Eye (tissue), 1 donor: ENCODE measurements around the gene AP2A2.
"Not testable (repeated sequence)": the region's sequence is repeated elsewhere in the genome, so short reads cannot be mapped to it uniquely, and the experiment has no call there.

Experiments
- DNase-seq: peaks from one replicate; pipeline ENCODE4 v3.0.0-alpha.2; 2015

The AP2A2 gene

DNA sequence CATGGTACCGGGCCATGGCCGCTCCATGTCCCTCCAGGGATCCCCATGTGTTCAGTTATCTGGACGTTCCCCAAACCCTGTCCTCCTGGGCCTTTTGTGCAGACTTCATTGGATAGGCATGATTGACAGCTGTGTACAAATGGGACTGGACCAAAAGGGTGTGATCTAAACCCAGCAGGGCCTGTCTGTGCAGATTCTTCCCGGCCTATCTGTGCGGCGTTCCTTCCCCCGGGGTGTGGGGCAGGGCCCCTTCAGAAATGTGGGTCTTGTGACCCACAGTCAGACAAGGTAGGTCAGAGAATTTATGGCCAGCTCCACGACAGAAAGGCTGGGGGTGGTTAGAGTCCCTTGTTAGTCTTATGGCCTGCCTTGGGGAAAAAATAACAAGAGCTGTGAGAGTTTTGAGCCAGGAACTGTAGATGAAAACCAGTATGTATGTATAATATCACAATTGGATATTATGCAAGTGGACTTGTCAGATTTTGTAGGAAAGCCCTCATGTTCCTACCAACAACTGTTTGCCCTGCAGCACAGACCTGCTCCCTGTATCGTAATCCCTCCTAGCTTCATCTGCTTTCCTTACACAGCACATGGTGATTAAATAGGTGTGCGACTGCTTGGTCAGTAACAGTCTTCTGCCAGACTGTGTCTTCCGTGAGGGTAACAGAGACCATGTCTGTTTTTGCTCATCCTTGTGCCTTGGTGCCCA, 31.7 kb downstream of the AP2A2 start:
- DNase-seq = no peak

- DNase-seq = no peak
These were observed 32.4 kb downstream of the AP2A2 start for GRCh38 chr11:958101-958500.

GRCh38 chr11:959027-959426, 33.4 kb downstream of the AP2A2 start:
- no peak for DNase-seq

DNA sequence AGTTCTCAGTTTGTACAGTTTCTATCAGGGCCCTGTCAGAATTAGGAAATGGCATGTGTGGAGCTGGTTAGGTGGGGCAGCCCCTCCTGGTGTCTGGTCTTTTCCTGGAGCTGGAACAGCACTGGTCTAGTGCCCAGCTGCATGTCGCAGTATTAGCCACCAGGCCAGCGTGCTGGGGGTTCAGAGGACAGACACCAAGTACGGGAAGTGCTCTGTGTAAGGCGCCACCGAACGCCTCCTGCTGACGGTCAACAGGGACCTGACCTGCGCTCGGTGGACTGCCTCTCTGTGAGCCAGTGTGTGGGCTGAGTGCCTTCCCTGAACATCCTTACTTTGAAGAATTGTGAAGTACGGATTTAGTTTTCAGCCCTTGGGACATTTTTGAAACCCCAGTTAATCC, 33.9 kb downstream of the AP2A2 start:
- DNase-seq = no peak

GRCh38 chr11:961310-961920, 35.7 kb downstream of the AP2A2 start:
- DNase-seq = not testable (repeated sequence)

GRCh38 chr11:961921-962320, 36.3 kb downstream of the AP2A2 start:
- DNase-seq = no peak

GRCh38 chr11:962688-963087, 37.0 kb downstream of the AP2A2 start:
- no peak for DNase-seq

- DNase-seq = no peak
These were observed 38.2 kb downstream of the AP2A2 start for GRCh38 chr11:963852-964251.

- DNase-seq = no peak
These were observed 39.6 kb downstream of the AP2A2 start for GRCh38 chr11:965206-965775.

DNA sequence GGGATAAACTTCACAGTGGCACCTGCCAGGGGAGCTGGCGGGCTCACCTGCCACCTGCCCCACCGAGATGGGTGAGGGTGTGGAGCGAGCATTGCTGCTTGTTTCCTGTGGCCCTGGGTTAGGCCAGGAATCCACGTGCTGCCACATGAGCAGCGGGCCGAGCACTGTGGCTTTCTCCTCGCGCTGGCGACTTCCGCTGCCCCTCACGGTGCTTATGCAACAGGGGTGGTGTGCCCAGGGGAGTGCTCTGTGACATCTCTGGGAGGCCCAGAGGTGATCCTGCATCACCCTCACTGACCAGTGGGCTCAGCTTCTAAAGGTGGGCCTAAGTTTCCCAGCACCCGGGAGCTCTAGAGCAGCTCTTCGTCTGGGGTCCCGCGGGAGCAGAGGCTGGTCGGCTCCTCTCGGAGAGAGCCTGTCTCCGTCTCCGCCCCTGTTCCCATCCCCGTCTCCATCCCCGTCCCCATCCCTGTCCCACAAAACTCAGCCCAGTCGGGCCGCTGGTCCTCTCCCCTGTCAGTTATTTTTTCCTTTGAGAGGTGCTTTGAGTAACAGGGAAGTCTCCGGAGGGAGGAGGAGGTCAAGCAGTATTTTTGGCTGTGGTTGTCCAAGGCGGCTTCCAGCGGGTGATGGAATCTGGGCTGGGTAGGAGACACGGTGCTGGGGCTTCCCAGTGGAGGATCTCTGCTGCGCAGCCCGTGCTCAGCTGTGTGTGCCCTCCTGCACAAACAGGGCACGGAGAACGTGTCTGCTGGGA, 42.5 kb downstream of the AP2A2 start:
- DNase-seq = no peak

GRCh38 chr11:968822-969221, 43.2 kb downstream of the AP2A2 start:
- no peak for DNase-seq

GRCh38 chr11:969651-970205, 44.1 kb downstream of the AP2A2 start:
- no peak for DNase-seq

GRCh38 chr11:970319-970871, 44.7 kb downstream of the AP2A2 start:
- DNase-seq = no peak

- DNase-seq = no peak
These were observed 45.5 kb downstream of the AP2A2 start for GRCh38 chr11:971092-971690.

- DNase-seq = no peak
These were observed 46.2 kb downstream of the AP2A2 start for GRCh38 chr11:971731-972365.

GRCh38 chr11:972523-973211, 47.0 kb downstream of the AP2A2 start:
- DNase-seq = no peak

DNA sequence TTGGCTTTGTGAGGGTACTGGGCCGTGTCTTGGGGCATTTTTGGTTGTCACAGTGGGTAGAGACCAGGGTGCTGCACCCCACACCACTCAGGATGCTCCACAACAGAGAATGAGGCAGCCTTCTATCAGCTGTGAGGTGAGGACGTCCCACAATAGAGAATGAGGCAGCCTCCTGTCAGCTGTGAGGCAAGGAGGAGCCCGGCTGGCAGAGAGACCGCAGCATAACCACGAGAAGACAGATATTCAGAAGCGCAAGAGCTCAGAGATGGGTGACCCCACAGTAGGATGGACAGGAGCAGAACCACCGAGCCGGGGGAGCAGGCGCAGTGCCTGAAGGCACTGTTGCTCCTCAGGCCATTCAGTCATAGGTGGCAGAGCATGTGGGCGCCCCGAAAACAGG, 47.6 kb downstream of the AP2A2 start:
- no peak for DNase-seq

- DNase-seq = not testable (repeated sequence)
These were observed 49.7 kb downstream of the AP2A2 start for GRCh38 chr11:975376-975775.

GRCh38 chr11:975827-976226, 50.2 kb downstream of the AP2A2 start:
- peak; percentile 47 for DNase-seq

GRCh38 chr11:976431-977160, 50.9 kb downstream of the AP2A2 start:
- no peak for DNase-seq
